HL-60 (cell line): ENCODE data around the gene IMPDH1.
"Not testable (repeated sequence)": the region's sequence is repeated elsewhere in the genome, so short reads cannot be mapped to it uniquely, and the experiment has no call there.

ENCODE experiments used
- DNase-seq, 2 experiments: peaks; one replicate each; pipeline ENCODE4 v3.0.0-alpha.2; 2010 to 2020; ENCODE audit warnings: low read depth in 1 of 2, low spot score in 1 of 2
- H3K27ac ChIP-seq: fragments of 250-450 bp; sonication (Bioruptor Pico); replicated peaks from 2 replicates; pipeline ENCODE4 v1.5.1; 2020; ENCODE audit warnings: mild to moderate bottlenecking, moderate library complexity
- H3K27me3 ChIP-seq: fragments of 250-450 bp; sonication (Bioruptor Pico); 2 replicates; pipeline ENCODE4 v1.5.1; 2021; ENCODE audit warnings: mild to moderate bottlenecking, moderate library complexity; ENCODE audit not compliant: insufficient read depth, poor library complexity, severe bottlenecking
- H3K4me3 ChIP-seq: replicated peaks from 2 replicates; pipeline ENCODE4 v1.5.1; 2011; ENCODE audit warnings: mild to moderate bottlenecking, control low read depth, low read length; ENCODE audit not compliant: insufficient read depth
- GABPA ChIP-seq: IDR thresholded peaks from 2 replicates; pipeline ENCODE4 v1.6.1; 2012; ENCODE audit warnings: low read depth
- POLR2AphosphoS5 ChIP-seq: IDR thresholded peaks from 2 replicates; pipeline ENCODE4 v1.6.1; 2012; ENCODE audit warnings: low read depth
- REST ChIP-seq: IDR thresholded peaks from 2 replicates; pipeline ENCODE4 v1.6.1; 2012; ENCODE audit warnings: low read depth; ENCODE audit not compliant: insufficient replicate concordance
- SPI1 ChIP-seq: IDR thresholded peaks from 2 replicates; pipeline ENCODE4 v1.6.1; 2012; ENCODE audit warnings: low read depth, mild to moderate bottlenecking, borderline replicate concordance
- long read RNA-seq: library from polyadenylated mRNA; unstranded; transcript quantifications from one replicate; pipeline ENCODE4 v2.0.0, GENCODE V29; 2020
- TF ChIP-seq, protein P1 (sequence below): IDR thresholded peaks from one replicate; pipeline ENCODE4 v1.5.1; 2011; ENCODE audit warnings: low read length, control low read depth, inconsistent platforms; ENCODE audit not compliant: insufficient read depth

Gene IMPDH1
- long read RNA-seq, transcript IMPDH1-202 (15 exons, 2,479 nt) = major isoform, 78 of 483 reads
- long read RNA-seq, transcript IMPDH1-214 (13 exons, 2,283 nt) = minor isoform, 7 of 483 reads
- long read RNA-seq, partial matches to known transcripts = 345 of 483 reads
- long read RNA-seq, other reads (novel, unspliced or antisense) = 49 of 483 reads

GRCh38 chr7:128409596-128410450 is at the start of gene IMPDH1:
IMPDH1 (minus strand) TSS chr7:128409982; CDS start chr7:128409901, 81 bp downstream.
- peak; percentile 69 to 90 for DNase-seq
- peak within 1 kb of the TSS; percentile 75 for H3K4me3 ChIP-seq
- peak within 1 kb of the TSS; percentile 77 for H3K27ac ChIP-seq
- H3K27me3 ChIP-seq = no peaks in the 10 kb centered on the region
- no peak for TF ChIP-seq REST
- TF ChIP-seq, protein P1, sequence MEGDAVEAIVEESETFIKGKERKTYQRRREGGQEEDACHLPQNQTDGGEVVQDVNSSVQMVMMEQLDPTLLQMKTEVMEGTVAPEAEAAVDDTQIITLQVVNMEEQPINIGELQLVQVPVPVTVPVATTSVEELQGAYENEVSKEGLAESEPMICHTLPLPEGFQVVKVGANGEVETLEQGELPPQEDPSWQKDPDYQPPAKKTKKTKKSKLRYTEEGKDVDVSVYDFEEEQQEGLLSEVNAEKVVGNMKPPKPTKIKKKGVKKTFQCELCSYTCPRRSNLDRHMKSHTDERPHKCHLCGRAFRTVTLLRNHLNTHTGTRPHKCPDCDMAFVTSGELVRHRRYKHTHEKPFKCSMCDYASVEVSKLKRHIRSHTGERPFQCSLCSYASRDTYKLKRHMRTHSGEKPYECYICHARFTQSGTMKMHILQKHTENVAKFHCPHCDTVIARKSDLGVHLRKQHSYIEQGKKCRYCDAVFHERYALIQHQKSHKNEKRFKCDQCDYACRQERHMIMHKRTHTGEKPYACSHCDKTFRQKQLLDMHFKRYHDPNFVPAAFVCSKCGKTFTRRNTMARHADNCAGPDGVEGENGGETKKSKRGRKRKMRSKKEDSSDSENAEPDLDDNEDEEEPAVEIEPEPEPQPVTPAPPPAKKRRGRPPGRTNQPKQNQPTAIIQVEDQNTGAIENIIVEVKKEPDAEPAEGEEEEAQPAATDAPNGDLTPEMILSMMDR = no peak
- no peak for TF ChIP-seq POLR2AphosphoS5
- TF ChIP-seq GABPA = no peak
- peak; percentile 34; the same call in 1 of the 2 replicates for TF ChIP-seq SPI1

- H3K27ac ChIP-seq = no peak overlapping the region
- TF ChIP-seq, protein P1 = peak; percentile 76
- TF ChIP-seq GABPA = no peak
- no peaks in the 10 kb centered on the region for H3K27me3 ChIP-seq
- no peak overlapping the region for H3K4me3 ChIP-seq
- peak; percentile 78 to 80 for DNase-seq
These were observed 49.7 kb upstream of the IMPDH1 start for GRCh38 chr7:128459394-128459878.

DNA sequence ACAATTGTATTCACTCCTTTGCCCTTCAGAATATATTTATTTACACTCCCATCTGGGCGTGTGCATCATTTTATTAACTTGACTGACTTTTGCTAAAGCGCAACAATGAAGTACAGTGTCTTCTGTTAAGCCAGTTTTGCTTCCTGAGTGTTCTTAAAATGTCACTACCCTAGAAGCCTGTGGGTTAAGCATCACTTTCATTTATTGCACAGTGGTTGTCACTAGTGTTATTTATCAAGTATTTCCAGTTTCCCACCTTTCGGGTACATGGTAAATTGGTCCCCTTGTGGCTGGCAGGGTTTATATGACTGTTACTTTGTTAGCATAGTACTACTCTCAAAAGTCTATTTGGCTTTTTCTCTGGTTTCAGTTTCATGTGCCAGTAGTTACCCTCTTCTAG is 49.2 kb upstream of the IMPDH1 start:
- H3K27ac ChIP-seq = 0 out of 2 replicates have a peak overlapping the region, but pooled peaks have one; percentile 4
- TF ChIP-seq SPI1 (no peak), GABPA (no peak), POLR2AphosphoS5 (no peak), REST (no peak)
- TF ChIP-seq, protein P1 = no peak
- DNase-seq = no peak
- H3K27me3 ChIP-seq = no peaks in the 10 kb centered on the region
- H3K4me3 ChIP-seq = no peak overlapping the region

- not testable (repeated sequence) for DNase-seq, H3K27me3 ChIP-seq, H3K27ac ChIP-seq
- peak overlapping the region; percentile 99 for H3K4me3 ChIP-seq
These were observed 47.6 kb upstream of the IMPDH1 start for GRCh38 chr7:128457385-128457784.
